Activated naive CD4-positive, alpha-beta T cell treated with anti-CD3 and anti-CD28 coated beads, Interleukin-2, amount 50 U/mL, for 72 hours (primary cell): ENCODE results near the gene FOXQ1. TPM values are rescaled to one million over a fixed set of nuclear protein-coding genes. Genes with fewer than 3 reads are reported as not detected.
"Not testable (repeated sequence)": the region's sequence is repeated elsewhere in the genome, so short reads cannot be mapped to it uniquely, and the experiment has no call there.

ENCODE experiments used
- ATAC-seq, 2 donors: fragments of 150-1000 bp; cut with Tn5 transposase; 2 replicates each; pipeline ENCODE4 v1.10.0; 2021; ENCODE audit warnings: mild to moderate bottlenecking in 2 of 2, moderate library complexity in 2 of 2
- DNase-seq, 2 donors: peaks; one replicate each; pipeline ENCODE4 v3.0.0; 2021 to 2022; ENCODE audit warnings: low spot score in 2 of 2
- H3K27ac Mint-ChIP-seq, 2 donors: one replicate each; pipeline ENCODE4 v1.8.0; 2022; ENCODE audit warnings: mild to moderate bottlenecking in 2 of 2, mixed read lengths in 2 of 2
- H3K36me3 Mint-ChIP-seq, 2 donors: one replicate each; pipeline ENCODE4 v1.8.0; 2022; ENCODE audit warnings: mixed read lengths in 2 of 2
- H3K9me3 Mint-ChIP-seq, 2 donors: one replicate each; pipeline ENCODE4 v1.8.0; 2022; ENCODE audit warnings: mixed read lengths in 2 of 2
- total RNA-seq, 2 donors: library from RNA; stranded (reverse); gene quantifications; one replicate each; pipeline ENCODE4 v1.2.3, GENCODE V29; 2022

FOXQ1 gene
- total RNA-seq, 2 donors from 2014 or later: not detected

DNA sequence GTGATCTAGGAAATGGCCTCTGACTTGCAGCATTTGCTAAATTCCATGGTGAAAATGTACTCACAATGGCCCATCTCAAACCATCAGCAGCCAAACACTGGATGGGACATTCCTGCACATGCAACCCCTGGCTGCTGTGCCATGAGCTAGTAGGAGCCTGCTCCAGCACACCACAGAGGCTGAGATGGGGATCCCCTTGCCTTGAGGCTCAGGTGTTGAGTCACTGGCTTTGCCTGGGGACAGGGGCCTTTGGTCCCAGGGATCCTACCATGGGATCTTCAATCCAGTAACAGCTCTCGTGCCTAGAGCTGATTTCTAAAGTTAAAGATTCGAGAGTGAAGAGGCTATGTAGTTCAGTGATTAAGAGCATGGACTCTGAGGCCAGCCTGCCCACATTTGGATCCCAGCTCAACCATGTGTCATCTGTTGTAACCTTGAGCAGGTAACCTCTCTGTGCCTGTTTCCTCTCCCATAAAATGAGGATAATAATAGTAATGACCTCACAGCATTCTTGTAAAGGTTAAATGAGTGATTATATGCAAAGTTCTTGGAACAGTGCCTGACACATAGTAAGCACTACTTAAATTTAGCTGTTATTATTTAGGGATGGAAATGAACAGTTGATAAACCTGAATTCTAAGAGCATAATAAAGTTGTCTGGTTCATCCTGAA lies 16.4 kb downstream of the FOXQ1 start:
- peaks cover 5 to 6% of the 10 kb centered on the region in 2 donors for H3K9me3 Mint-ChIP-seq
- H3K27ac Mint-ChIP-seq: no peak overlapping the region
- DNase-seq (no peak), ATAC-seq (no peak)
- peaks cover 10 to 12% of the 10 kb centered on the region in 2 donors for H3K36me3 Mint-ChIP-seq

GRCh38 chr6:1329708-1330107 lies 17.8 kb downstream of the FOXQ1 start:
- ATAC-seq: no peak
- Mint-ChIP-seq H3K9me3 (peaks cover 5 to 6% of the 10 kb centered on the region in 2 donors), H3K36me3 (peaks cover 10 to 12% of the 10 kb centered on the region in 2 donors), H3K27ac (no peak overlapping the region)
- no peak for DNase-seq

DNA sequence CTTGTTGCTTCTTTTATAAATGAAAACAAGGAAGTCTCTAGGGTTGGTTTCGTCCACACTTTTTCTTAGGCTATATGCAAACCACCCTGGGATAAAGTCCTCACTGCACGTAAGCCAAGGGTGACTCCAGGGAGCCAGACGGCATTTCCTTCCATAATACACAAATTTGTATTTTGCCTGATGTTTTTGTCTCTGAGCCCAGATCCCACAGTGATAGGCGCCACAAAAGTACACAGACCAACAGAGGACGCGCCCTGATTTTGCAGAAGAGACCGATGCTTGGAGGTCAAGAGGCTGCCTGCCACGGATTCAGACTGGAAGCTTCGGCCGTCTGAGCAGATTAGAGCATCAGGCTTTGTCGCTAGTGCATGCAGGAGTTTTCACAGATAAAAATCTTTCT lies 22.8 kb downstream of the FOXQ1 start:
- Mint-ChIP-seq H3K27ac (no peak overlapping the region), H3K36me3 (peaks cover 10 to 11% of the 10 kb centered on the region in 2 donors), H3K9me3 (peaks cover 5 to 6% of the 10 kb centered on the region in 2 donors)
- DNase-seq: no peak
- no peak for ATAC-seq

DNA sequence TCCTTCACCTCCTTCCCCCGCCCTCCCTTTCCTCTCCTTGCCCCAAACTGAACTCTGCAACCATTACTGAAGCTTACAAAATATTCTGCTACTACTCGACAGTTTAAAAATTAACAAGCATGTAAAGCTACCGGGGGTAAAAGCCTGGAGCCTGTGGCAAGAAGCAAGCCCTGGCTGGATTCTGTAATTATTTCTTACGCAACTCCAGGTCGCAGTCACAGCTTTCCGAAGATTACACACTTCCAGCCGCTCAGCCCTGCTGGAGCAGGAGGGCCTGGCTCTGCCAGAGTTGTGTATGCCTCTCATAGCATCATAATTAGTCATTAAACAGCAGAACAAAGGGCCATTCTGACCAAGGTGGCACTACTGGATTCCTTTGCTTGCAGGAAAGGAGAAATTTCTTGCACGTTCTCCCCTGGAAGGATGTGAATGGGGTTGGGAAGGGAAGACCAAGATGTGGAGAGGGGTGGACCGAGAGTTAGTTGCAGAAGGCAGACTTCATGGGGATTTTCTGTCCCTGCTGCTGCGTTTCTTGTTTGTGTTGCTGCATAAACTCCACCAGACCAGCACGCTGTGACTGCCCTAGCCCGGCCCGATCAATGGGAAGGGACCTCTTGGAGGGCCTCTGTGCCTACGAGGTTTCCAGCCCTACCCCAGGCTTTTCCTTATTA lies 23.6 kb downstream of the FOXQ1 start:
- H3K27ac Mint-ChIP-seq: no peak overlapping the region
- peaks cover 2 to 3% of the 10 kb centered on the region in 2 donors for H3K36me3 Mint-ChIP-seq
- DNase-seq: no peak
- ATAC-seq: no peak
- H3K9me3 Mint-ChIP-seq: peaks cover under 1 to 1% of the 10 kb centered on the region in 2 donors

DNA sequence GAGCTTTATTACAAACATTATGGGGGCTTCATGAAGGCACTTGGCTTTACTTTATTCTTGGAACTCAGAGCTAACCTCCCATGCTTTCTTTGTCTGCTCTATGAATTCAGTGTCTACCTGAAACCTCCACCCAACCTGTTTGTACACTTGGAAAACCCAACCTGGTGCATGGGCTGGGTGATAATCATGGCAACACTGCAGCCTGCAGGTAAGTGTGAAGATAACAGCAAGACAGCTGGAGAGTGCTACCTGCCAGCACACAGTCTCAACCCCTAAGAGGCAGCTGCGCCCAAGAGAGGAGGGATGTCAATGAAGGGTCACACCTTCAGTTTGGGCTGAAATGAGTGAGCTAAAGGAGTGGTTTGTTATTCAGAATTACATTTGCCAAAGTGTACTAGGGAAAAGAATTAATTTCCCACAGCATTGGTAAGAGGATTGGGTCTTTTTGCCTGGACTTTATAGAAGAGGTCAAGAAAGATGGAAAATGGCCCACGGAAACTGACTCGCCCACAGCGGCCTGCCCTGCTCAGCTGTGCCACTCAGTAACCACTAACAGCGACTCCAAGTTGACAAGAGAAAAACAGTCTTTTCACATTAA lies 24.4 kb downstream of the FOXQ1 start:
- Mint-ChIP-seq H3K27ac (no peak overlapping the region), H3K9me3 (no peaks in the 10 kb centered on the region), H3K36me3 (no peaks in the 10 kb centered on the region)
- DNase-seq: no peak
- ATAC-seq: no peak

DNA sequence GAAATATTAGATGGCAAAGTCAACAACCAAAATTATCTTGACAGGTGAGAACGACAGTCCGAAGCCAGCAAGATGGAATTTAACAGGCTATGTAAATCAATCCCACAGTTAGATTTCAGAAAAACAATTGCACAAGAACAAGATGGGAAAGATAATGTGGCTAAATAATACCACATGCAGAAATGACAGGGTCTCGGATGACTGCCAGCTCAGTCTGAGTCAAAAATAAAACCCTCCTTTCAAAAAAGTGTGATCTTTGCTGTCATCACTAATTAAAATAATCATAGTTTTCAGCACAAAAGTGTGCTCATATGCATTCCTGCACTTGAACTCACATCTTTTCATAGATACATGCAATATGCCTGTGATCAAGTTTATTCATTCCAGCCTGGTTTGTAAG lies 25.9 kb downstream of the FOXQ1 start:
- DNase-seq (no peak), ATAC-seq (no peak)
- Mint-ChIP-seq H3K9me3 (no peaks in the 10 kb centered on the region), H3K27ac (no peak overlapping the region), H3K36me3 (no peaks in the 10 kb centered on the region)

DNA sequence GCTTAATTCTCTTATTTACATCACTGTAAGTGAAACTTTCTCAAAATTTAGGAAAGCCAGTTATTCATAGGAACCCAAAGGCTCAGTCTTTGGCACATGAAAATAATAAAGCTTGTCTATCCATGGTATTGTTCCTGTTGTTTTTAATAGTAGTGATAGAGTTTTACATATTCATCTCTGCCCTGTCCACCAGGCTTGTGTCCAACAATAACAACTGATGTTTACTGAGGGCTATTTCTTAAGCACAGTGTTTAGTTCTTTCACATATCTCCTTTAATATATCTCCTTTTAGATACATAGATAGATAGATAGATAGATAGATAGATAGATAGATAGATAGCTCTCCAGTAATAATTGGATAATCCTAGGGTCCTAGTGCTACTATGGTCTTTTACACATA lies 34.2 kb downstream of the FOXQ1 start:
- ATAC-seq: no peak
- Mint-ChIP-seq H3K36me3 (peaks cover 6 to 28% of the 10 kb centered on the region in 2 donors), H3K9me3 (peaks cover 20 to 23% of the 10 kb centered on the region in 2 donors)

GRCh38 chr6:1346558-1347091 lies 34.7 kb downstream of the FOXQ1 start:
- no peak for ATAC-seq
- Mint-ChIP-seq H3K27ac (no peak overlapping the region), H3K36me3 (peaks cover 11 to 33% of the 10 kb centered on the region in 2 donors), H3K9me3 (peaks cover 26 to 28% of the 10 kb centered on the region in 2 donors)
- DNase-seq: no peak

More for the DNA sequence above, 34.2 kb downstream of the FOXQ1 start:
- no peak for DNase-seq
- no peak overlapping the region for H3K27ac Mint-ChIP-seq

GRCh38 chr6:1347161-1347560 lies 35.3 kb downstream of the FOXQ1 start:
- peaks cover 17 to 39% of the 10 kb centered on the region in 2 donors for H3K36me3 Mint-ChIP-seq
- H3K9me3 Mint-ChIP-seq: peaks cover 31 to 33% of the 10 kb centered on the region in 2 donors
- no peak overlapping the region for H3K27ac Mint-ChIP-seq

DNA sequence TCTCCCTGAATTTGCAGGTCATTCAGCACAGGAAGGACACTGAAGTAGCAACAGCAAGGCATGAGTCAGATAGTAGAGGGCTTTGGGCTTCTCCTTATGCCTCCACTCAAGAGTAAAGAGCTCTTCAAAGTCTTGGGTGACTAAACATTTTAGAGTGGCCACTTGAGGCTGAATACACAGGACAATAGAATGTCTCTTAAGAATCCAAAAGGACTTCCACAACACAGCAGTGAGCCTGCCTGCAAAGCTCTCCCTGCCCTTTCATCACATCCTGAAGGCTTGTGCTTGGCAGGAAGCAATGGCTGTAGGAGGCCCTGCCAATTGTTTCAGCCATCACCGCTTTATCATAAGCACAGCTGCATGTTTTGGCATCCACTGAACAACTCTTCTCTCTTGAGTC lies 36.8 kb downstream of the FOXQ1 start:
- peaks cover 27 to 41% of the 10 kb centered on the region in 2 donors for H3K36me3 Mint-ChIP-seq

More at GRCh38 chr6:1347161-1347560, 35.3 kb downstream of the FOXQ1 start:
- no peak for DNase-seq
- no peak for ATAC-seq

GRCh38 chr6:1349655-1350054 lies 37.8 kb downstream of the FOXQ1 start:
- Mint-ChIP-seq H3K9me3 (peaks cover 17 to 24% of the 10 kb centered on the region in 2 donors), H3K36me3 (peaks cover 27 to 32% of the 10 kb centered on the region in 2 donors), H3K27ac (no peak overlapping the region)
- DNase-seq (no peak), ATAC-seq (no peak)

More for the DNA sequence above, 36.8 kb downstream of the FOXQ1 start:
- ATAC-seq (no peak), DNase-seq (no peak)
- no peak overlapping the region for H3K27ac Mint-ChIP-seq
- H3K9me3 Mint-ChIP-seq: peaks cover 25 to 26% of the 10 kb centered on the region in 2 donors

DNA sequence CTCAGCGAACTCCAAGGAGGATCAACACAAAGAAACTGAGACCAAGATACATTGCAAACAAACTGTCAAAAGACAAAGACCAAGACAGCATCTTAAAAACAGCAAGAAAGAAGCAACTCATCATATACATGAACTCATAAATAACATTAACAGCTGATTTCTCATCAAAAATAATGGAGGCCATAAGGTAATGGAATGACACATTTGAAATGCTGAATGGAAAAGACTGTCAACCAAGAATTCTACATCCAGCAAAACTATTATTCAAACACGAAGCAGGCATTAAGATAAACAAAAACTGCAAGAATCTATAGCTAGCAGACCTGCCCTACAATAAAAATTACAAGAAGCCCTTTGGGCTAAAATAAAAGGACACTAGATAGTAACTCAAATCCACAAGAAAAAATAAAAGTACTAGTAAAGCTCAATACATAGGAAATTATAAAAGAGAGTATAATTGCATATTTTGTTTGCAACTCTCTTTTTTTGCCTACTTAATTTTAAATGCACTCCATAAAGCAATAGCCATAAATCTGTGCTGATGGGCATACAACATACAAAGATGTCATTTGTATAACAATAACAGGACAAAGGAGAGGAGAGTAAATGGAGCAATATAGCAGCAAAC lies 39.6 kb downstream of the FOXQ1 start:
- peaks cover 14 to 18% of the 10 kb centered on the region in 2 donors for H3K9me3 Mint-ChIP-seq
- DNase-seq: no peak
- ATAC-seq: no peak
- no peak overlapping the region for H3K27ac Mint-ChIP-seq
- H3K36me3 Mint-ChIP-seq: peaks cover 26 to 27% of the 10 kb centered on the region in 2 donors

DNA sequence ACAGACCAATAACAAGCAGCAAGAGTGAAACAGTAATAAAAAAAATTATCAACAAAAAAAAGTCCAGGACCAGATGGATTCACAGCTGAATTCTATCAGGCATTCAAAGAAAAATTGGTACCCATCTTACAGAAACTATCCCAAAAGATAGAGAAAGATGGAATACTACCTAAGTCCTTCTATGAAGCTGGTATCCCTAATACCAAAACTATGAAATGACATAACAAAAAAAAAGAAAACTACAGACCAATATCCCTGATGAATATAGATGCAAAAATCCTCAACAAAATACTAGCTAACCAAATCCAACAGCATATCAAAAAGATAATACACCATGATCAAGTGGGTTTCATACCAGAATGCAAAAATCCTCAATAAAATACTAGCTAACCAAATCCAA lies 43.2 kb downstream of the FOXQ1 start:
- H3K9me3 Mint-ChIP-seq: peaks cover 14 to 18% of the 10 kb centered on the region in 2 donors
- ATAC-seq, DNase-seq, H3K27ac Mint-ChIP-seq: not testable (repeated sequence)
- peaks cover 21 to 27% of the 10 kb centered on the region in 2 donors for H3K36me3 Mint-ChIP-seq

DNA sequence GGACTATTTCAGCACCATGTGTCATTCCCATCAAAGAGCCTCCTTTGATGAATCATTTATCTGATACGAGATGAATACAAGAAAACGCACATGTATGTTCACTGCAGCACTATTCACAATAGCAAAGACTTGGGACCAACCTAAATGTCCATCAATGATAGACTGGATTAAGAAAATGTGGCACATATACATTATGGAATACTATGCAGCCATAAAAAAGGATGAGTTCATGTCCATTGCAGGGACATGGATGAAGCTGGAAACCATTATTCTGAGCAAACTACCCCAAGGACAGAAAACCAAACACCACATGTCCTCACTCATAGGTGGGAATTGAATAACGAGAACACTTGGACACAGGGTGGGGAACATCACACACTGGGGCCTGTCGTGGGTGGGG lies 49.8 kb downstream of the FOXQ1 start:
- H3K9me3 Mint-ChIP-seq, H3K27ac Mint-ChIP-seq, ATAC-seq, H3K36me3 Mint-ChIP-seq, DNase-seq: not testable (repeated sequence)

DNA sequence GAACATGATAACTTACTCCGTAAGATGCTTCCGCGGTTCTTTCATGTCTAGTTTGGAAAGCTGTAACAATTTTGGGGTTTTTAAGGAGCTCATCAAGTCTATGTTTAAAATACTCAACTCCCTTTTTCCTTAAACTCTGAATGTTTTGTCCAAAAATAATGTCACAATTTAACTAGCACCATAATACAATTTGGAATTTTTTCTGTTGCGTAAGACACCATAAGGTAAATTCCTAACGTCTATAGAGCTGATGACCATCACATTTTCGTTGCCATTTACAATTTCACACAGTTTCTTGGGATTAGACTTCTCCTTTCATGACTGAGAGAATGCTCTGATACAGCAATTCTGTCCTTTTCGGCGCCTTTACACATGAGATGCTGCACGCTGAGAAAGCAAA lies 50.7 kb downstream of the FOXQ1 start:
- ATAC-seq (no peak), DNase-seq (no peak)
- no peaks in the 10 kb centered on the region for H3K9me3 Mint-ChIP-seq
- H3K27ac Mint-ChIP-seq: no peak overlapping the region
- no peaks in the 10 kb centered on the region for H3K36me3 Mint-ChIP-seq

DNA sequence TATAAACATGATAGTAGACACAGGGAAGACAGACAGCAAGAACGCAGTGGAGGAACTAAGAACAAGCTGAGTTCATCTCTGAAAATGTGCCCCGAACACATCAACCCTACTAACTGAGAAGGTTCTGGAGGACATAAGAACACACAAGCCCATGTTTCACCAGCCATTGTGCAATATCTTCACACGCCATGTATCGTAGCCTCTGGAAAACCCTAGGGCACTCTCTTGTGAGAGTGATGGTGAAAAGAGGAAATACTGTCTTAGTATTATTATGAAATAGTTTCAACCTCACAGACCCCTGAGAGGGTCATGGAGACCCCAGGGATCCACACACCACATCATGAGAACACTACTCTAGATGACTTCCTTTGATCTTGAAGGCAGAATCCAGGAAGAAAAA lies 51.4 kb downstream of the FOXQ1 start:
- ATAC-seq (no peak), DNase-seq (no peak)
- Mint-ChIP-seq H3K36me3 (no peaks in the 10 kb centered on the region), H3K9me3 (no peaks in the 10 kb centered on the region), H3K27ac (no peak overlapping the region)
